HG02938 (cell line): ENCODE measurements around the gene WWP2.

ENCODE experiments used
- ATAC-seq: cut with Tn5 transposase; IDR thresholded peaks from one replicate; pipeline ENCODE4 v1.9.1; 2021; ENCODE audit warnings: mild to moderate bottlenecking, moderate library complexity; ENCODE audit not compliant: unreplicated experiment

WWP2 gene

GRCh38 chr16:69888005-69888590, 126.0 kb downstream of the WWP2 start:
- no peak for ATAC-seq

GRCh38 chr16:69889295-69889964, 127.3 kb downstream of the WWP2 start:
- ATAC-seq = no peak

GRCh38 chr16:69890114-69890891, 128.2 kb downstream of the WWP2 start:
- ATAC-seq = no peak

- ATAC-seq = no peak
Measured at GRCh38 chr16:69890892-69891282, 128.8 kb downstream of the WWP2 start.

- ATAC-seq = no peak
Measured at GRCh38 chr16:69892378-69892777, 130.2 kb downstream of the WWP2 start.

GRCh38 chr16:69893106-69893505, 131.0 kb downstream of the WWP2 start:
- no peak for ATAC-seq

GRCh38 chr16:69894676-69895075, 132.5 kb downstream of the WWP2 start:
- ATAC-seq = no peak

GRCh38 chr16:69903865-69904415, 141.8 kb downstream of the WWP2 start:
- no peak for ATAC-seq

GRCh38 chr16:69904495-69905170, 142.5 kb downstream of the WWP2 start:
- ATAC-seq = no peak

- no peak for ATAC-seq
Measured at GRCh38 chr16:69905171-69905555, 143.0 kb downstream of the WWP2 start.

- ATAC-seq = no peak
Measured at GRCh38 chr16:69906838-69907401, 144.8 kb downstream of the WWP2 start.

- no peak for ATAC-seq
Measured at GRCh38 chr16:69909043-69909442, 146.9 kb downstream of the WWP2 start.

- ATAC-seq = no peak
Measured at GRCh38 chr16:69909760-69910159, 147.6 kb downstream of the WWP2 start.

- no peak for ATAC-seq
Measured at GRCh38 chr16:69910964-69911363, 148.8 kb downstream of the WWP2 start.

- no peak for ATAC-seq
Measured at GRCh38 chr16:69916462-69916861, 154.3 kb downstream of the WWP2 start.

- ATAC-seq = no peak
Measured at GRCh38 chr16:69917311-69917710, 155.2 kb downstream of the WWP2 start.

GRCh38 chr16:69917739-69918138, 155.6 kb downstream of the WWP2 start:
- no peak for ATAC-seq

GRCh38 chr16:69918241-69918640, 156.1 kb downstream of the WWP2 start:
- ATAC-seq = no peak

- no peak for ATAC-seq
Measured at GRCh38 chr16:69921127-69921526, 159.0 kb downstream of the WWP2 start.

GRCh38 chr16:69922200-69922599, 160.1 kb downstream of the WWP2 start:
- no peak for ATAC-seq
